ENCODE data around the gene UBE4B. TPM values are rescaled to one million over a fixed set of nuclear protein-coding genes. Genes with fewer than 3 reads are reported as not detected.
"Not testable (repeated sequence)": the region's sequence is repeated elsewhere in the genome, so short reads cannot be mapped to it uniquely, and the experiment has no call there.

The UBE4B gene
- total and polyA plus RNA-seq, 10 donors, result 8.8 to 53.8 (median 40.5) TPM

DNA sequence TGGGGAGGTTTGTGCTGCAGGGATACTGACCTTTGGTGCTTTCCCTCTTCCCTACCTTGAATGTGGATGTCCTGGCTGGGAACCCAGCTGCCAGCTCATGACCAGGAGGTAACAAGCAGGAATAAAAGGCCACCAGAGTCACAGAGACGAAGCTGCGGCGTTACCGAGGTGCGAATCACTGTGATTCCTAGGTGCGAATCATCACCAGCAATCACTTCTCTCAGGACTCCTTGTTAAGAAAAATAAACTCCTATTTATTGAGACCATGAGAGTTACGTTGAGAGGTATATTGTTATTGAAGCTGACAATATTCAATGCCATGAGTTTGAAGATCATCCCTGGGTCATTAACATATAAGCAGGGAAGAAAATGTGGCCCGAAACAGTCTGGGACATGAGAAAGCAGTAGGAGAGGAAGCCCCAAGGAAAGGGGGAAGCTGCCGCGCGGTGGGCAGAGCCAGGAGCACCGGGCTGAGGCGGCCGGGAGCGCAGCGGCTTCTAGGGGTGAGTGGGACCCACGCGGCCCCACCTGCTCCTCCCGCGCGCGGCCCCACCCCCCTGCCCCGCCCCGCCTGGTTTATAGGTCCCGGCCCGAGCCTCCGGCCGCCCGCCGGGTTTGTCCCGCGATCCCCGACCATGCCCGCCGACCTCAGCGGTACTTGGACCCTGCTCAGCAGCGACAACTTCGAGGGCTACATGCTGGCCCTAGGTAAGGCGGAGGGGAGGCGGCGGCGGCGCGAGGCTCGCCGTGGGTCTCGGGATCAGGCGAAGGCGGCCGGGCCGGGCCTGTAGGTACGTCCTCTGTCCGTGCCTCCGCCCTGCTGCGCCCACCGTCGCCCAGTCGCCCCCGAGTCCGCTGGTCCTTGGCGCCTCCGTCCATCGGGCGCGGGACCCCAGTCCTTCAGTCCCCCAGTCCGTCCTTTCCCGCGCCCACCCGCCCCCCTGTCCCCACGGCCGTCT, 35.9 kb upstream of the UBE4B start, which contains the start of gene RBP7:
Gene RBP7 (plus strand): TSS at position 605 of the 959 bp plus-strand sequence. CDS start 31 bp downstream, at position 636.
- H3K36me3 ChIP-seq, result no peaks in the 10 kb centered on the region
- TF ChIP-seq, protein P1, sequence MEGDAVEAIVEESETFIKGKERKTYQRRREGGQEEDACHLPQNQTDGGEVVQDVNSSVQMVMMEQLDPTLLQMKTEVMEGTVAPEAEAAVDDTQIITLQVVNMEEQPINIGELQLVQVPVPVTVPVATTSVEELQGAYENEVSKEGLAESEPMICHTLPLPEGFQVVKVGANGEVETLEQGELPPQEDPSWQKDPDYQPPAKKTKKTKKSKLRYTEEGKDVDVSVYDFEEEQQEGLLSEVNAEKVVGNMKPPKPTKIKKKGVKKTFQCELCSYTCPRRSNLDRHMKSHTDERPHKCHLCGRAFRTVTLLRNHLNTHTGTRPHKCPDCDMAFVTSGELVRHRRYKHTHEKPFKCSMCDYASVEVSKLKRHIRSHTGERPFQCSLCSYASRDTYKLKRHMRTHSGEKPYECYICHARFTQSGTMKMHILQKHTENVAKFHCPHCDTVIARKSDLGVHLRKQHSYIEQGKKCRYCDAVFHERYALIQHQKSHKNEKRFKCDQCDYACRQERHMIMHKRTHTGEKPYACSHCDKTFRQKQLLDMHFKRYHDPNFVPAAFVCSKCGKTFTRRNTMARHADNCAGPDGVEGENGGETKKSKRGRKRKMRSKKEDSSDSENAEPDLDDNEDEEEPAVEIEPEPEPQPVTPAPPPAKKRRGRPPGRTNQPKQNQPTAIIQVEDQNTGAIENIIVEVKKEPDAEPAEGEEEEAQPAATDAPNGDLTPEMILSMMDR (IDR thresholded peaks at IDR 0.05 in 8 of 11, conservative IDR thresholded peaks at IDR 0.05 in 3 of 11), result no peak
- peak in 2 of 3 donors; percentile 45 to 46 for TF ChIP-seq POLR2AphosphoS5 (IDR thresholded peaks at IDR 0.05)
- peaks cover 0 to 14% (median 5%) of the 10 kb centered on the region in 8 donors for H3K9me3 ChIP-seq
- 5 to 30% (median 7%) methylated on average over 16 to 71 of the region's 71 CpGs for WGBS, 5 donors
- DNase-seq, result peak; percentile 88
- peak within 1 kb of the TSS in 6 of 8 donors; percentile 32 to 77 (median 48) for H3K27ac ChIP-seq
- H3K4me1 ChIP-seq, result peaks cover 4 to 45% (median 33%) of the 10 kb centered on the region in 6 donors
- peak within 1 kb of the TSS; percentile 45 to 74 (median 55) for H3K4me3 ChIP-seq
- peaks cover 0 to 70% (median 19%) of the 10 kb centered on the region in 7 donors for H3K27me3 ChIP-seq (replicated peaks in 1 of 7)
- intact Hi-C loops (cut with DNase I; ENCODE audit: low total_unique reads), result no loop called here

DNA sequence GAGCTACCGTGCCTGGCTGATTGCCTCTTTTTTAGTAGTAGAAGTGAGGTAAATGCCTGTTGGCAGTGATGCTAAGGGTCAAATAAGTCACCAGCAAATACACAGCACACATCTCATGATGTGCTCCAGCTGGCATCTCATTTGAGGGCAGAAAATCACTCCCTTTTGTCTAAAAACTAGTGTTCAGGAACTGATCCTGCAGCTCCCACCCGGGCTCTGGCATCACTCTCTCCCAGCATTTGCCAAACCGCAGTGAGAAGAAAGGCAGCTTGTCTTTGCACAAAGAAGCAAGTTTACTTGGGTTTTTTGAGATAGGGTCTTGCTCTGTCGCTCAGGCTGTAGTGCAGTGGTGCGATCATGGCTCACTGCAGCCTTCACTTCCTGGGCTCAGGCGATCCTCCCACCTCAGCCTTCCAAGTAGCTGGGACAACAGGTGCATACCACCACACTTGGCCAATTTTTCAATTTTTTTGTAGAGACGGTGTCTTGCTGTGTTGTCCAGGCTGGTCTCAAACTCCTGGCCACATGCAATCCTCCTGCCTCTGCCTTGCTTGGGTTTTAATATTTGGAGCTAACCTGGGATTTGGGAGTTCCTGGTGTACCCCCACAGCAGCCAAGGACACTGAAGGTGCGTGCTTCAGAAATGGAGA, 31.6 kb upstream of the UBE4B start:
- Histone ChIP-seq H3K9me3 (peaks cover 0 to 14% (median 5%) of the 10 kb centered on the region in 8 donors), H3K27ac (no peak overlapping the region), H3K36me3 (peaks cover 0 to 9% (median 0%) of the 10 kb centered on the region in 6 donors), H3K4me1 (peaks cover 4 to 27% (median 19%) of the 10 kb centered on the region in 6 donors), H3K27me3 (replicated peaks in 1 of 7) (peaks cover 0 to 73% (median 19%) of the 10 kb centered on the region in 7 donors), H3K4me3 (no peak overlapping the region)
- TF ChIP-seq POLR2AphosphoS5 (IDR thresholded peaks at IDR 0.05), result no peak
- no peak for TF ChIP-seq POLR2A (IDR thresholded peaks at IDR 0.05)
- TF ChIP-seq, protein P1 (IDR thresholded peaks at IDR 0.05 in 8 of 11, conservative IDR thresholded peaks at IDR 0.05 in 3 of 11), result no peak
- intact Hi-C loops (cut with DNase I; ENCODE audit: low total_unique reads), result no loop called here
- 81 to 86% (median 85%) methylated on average over 8 of the region's 8 CpGs for WGBS, 5 donors
- DNase-seq, result no peak

DNA sequence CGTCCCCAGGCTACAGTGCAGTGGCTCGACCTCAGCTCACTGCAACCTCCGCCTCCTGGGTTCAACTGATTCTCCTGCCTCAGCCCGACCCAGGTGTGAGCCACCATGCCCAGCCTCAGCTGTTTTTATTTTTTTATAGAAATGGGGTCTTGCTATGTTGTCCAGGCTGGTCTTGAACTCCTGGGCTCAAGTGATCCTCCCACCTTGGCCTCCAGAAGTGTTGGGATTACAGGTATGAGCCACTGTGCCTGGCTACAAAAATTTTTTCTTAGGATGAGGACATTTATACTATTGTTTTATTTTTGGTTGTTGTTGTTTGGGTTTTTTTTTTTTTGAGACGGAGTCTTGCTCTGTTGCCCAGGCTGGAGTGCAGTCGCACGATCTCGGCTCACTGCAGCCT, 27.5 kb upstream of the UBE4B start:
- H3K36me3 ChIP-seq, result peaks cover 0 to 37% (median 0%) of the 10 kb centered on the region in 6 donors
- H3K9me3 ChIP-seq; H3K4me3 ChIP-seq; intact Hi-C loops (cut with DNase I; ENCODE audit: low total_unique reads); H3K4me1 ChIP-seq; DNase-seq; H3K27ac ChIP-seq: not testable (repeated sequence)
- WGBS, 5 donors, result 88 to 96% (median 92%) methylated on average over 8 of the region's 8 CpGs
- peaks cover 0 to 33% (median 0%) of the 10 kb centered on the region in 7 donors for H3K27me3 ChIP-seq (replicated peaks in 1 of 7)

DNA sequence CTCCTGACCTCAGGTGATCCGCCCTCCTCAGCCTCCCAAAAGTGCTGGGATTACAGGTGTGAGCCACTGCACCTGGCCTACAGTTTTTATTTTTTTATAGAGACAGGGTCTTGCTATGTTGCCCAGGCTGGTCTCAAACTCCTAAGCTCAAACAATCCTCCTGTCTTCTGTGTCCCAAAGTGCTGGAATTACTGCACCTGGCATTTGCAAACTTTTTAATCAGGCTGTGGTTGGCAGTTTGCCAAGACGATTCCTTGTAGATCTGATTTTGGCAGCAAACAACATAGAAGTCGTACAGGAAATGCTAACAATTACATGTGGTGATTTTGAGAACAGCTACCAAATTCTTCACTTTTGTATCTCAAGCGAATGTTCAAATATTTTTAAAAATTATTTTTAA, 25.6 kb upstream of the UBE4B start:
- TF ChIP-seq POLR2AphosphoS5 (IDR thresholded peaks at IDR 0.05) (no peak), POLR2A (IDR thresholded peaks at IDR 0.05) (no peak)
- TF ChIP-seq, protein P1 (IDR thresholded peaks at IDR 0.05 in 8 of 11, conservative IDR thresholded peaks at IDR 0.05 in 3 of 11), result no peak
- DNase-seq, result no peak
- H3K27me3 ChIP-seq (replicated peaks in 1 of 7), result peaks cover 0 to 17% (median 0%) of the 10 kb centered on the region in 7 donors
- no peaks in the 10 kb centered on the region for H3K9me3 ChIP-seq
- H3K4me1 ChIP-seq, result no peaks in the 10 kb centered on the region
- no peak overlapping the region for H3K4me3 ChIP-seq
- WGBS, 5 donors, result 65 to 80% (median 77%) methylated on average over 4 of the region's 4 CpGs
- peaks cover 0 to 49% (median 0%) of the 10 kb centered on the region in 6 donors for H3K36me3 ChIP-seq
- H3K27ac ChIP-seq, result no peak overlapping the region
- intact Hi-C loops (cut with DNase I; ENCODE audit: low total_unique reads), result no loop called here

All from spleen (tissue), 11 donors.